Measurements from ENCODE around the gene SH3PXD2A.
A peak's percentile ranks its signal among the peaks of the same experiment; 100 is the strongest.

SH3PXD2A gene

DNA sequence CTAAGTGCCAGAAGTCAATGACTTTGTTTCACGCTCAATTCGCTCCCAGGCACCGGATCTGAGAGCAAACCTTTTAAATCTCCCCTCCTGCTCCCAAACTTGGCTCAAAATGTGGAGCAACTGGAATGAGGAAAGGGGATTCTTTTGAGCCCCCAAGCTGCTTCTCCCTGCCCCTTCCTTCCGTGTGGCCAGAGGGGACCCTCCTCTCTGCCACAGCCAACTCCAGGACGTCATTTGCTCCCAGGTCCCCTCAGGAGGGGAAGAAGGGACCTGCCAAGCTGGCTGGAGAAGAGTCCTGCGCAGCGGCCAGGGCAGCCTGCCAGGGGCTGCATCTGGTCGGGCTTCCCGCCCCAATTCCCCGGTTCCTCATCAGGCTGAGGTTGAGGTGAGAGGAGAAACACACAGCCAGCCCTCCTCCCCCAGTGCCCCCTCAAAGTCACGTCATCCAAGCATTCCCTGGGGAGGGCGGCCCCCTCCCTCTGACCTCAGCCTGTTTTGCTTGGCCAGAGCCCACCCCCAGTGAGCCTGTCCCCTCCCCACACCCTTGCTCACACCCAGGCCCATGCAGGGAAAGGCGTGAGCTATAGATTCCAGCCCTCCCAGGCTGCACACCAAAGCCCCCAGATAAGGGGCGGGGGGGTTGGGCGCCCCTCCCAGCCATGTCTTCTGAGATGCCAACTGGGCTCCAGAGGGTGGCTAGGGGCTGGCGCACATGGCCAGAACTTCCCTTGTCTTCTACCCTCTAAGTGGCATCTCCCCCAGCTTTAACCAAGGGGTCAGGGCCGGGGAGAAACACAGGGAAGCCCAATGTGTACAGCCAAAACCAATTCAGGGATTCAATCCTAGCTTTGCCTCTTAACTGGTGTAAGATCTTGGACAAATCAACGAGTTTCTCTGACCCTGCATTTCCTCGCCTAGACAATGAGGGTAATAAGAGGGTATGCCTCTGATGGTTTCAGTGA lies 35.0 kb downstream of the SH3PXD2A start:
- ChIA-PET CTCF (no interaction called here), POLR2A (interaction anchor here (0.7 kb wide), 1 partner anchor 48 kb away, joined by 3 read pairs; no protein-coding TSS in a partner anchor)
- Histone ChIP-seq H3K9me3 (ENCODE audit: control insufficient read depth, insufficient read depth, low read depth, low read length) (no peaks in the 10 kb centered on the region), H3K36me3 (ENCODE audit: control insufficient read depth in 2 of 2, insufficient read depth in 1 of 2, low read length in 2 of 2) (no peaks in the 10 kb centered on the region), H3K27ac (ENCODE audit: extremely low read depth, low read depth, low read length) (no peak overlapping the region; the same call in 1 of the 2 replicates), H3K4me1 (ENCODE audit: control insufficient read depth, insufficient read depth, low read length) (peaks cover 4% of the 10 kb centered on the region; the same call in 1 of the 2 replicates), H3K4me3 (ENCODE audit: low read depth, low read length) (no peak overlapping the region)
- TF ChIP-seq KLF1 (tag by site-specific recombination; IDR thresholded peaks at IDR 0.05) (peak; percentile 96), MYNN (tag by site-specific recombination; IDR thresholded peaks at IDR 0.05; ENCODE audit: borderline replicate concordance) (no peak), ZNF37A (tag by site-specific recombination; IDR thresholded peaks at IDR 0.05) (no peak), GLIS2 (tag by site-specific recombination; IDR thresholded peaks at IDR 0.05) (0 out of 2 replicates have a peak, but pooled peaks have one; percentile 27), ZNF529 (tag by site-specific recombination; IDR thresholded peaks at IDR 0.05; ENCODE audit: insufficient replicate concordance) (no peak), OSR2 (tag by site-specific recombination; IDR thresholded peaks at IDR 0.05) (peak; percentile 19; the same call in 1 of the 2 replicates), ZBTB8A (tag by site-specific recombination; IDR thresholded peaks at IDR 0.05) (0 out of 2 replicates have a peak, but pooled peaks have one; percentile 15), ZNF600 (tag by site-specific recombination; IDR thresholded peaks at IDR 0.05) (peak; percentile 74), ZBTB17 (tag by site-specific recombination; IDR thresholded peaks at IDR 0.05) (no peak), ZEB2 (tag by site-specific recombination; IDR thresholded peaks at IDR 0.05) (0 out of 2 replicates have a peak, but pooled peaks have one; percentile 14), ZNF658 (tag by site-specific recombination; IDR thresholded peaks at IDR 0.05) (no peak), ZNF629 (tag by site-specific recombination; IDR thresholded peaks at IDR 0.05) (no peak)
- TF ChIP-seq, protein P1, sequence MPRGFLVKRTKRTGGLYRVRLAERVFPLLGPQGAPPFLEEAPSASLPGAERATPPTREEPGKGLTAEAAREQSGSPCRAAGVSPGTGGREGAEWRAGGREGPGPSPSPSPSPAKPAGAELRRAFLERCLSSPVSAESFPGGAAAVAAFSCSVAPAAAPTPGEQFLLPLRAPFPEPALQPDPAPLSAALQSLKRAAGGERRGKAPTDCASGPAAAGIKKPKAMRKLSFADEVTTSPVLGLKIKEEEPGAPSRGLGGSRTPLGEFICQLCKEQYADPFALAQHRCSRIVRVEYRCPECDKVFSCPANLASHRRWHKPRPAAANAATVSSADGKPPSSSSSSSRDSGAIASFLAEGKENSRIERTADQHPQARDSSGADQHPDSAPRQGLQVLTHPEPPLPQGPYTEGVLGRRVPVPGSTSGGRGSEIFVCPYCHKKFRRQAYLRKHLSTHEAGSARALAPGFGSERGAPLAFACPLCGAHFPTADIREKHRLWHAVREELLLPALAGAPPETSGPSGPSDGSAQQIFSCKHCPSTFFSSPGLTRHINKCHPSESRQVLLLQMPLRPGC (tag by site-specific recombination; IDR thresholded peaks at IDR 0.05): no peak
- TF ChIP-seq, protein P2, sequence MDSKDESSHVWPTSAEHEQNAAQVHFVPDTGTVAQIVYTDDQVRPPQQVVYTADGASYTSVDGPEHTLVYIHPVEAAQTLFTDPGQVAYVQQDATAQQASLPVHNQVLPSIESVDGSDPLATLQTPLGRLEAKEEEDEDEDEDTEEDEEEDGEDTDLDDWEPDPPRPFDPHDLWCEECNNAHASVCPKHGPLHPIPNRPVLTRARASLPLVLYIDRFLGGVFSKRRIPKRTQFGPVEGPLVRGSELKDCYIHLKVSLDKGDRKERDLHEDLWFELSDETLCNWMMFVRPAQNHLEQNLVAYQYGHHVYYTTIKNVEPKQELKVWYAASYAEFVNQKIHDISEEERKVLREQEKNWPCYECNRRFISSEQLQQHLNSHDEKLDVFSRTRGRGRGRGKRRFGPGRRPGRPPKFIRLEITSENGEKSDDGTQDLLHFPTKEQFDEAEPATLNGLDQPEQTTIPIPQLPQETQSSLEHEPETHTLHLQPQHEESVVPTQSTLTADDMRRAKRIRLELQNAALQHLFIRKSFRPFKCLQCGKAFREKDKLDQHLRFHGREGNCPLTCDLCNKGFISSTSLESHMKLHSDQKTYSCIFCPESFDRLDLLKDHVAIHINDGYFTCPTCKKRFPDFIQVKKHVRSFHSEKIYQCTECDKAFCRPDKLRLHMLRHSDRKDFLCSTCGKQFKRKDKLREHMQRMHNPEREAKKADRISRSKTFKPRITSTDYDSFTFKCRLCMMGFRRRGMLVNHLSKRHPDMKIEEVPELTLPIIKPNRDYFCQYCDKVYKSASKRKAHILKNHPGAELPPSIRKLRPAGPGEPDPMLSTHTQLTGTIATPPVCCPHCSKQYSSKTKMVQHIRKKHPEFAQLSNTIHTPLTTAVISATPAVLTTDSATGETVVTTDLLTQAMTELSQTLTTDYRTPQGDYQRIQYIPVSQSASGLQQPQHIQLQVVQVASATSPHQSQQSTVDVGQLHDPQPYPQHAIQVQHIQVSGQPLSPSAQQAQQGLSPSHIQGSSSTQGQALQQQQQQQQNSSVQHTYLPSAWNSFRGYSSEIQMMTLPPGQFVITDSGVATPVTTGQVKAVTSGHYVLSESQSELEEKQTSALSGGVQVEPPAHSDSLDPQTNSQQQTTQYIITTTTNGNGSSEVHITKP (tag by site-specific recombination; IDR thresholded peaks at IDR 0.05): no peak
- TF ChIP-seq, protein P3, sequence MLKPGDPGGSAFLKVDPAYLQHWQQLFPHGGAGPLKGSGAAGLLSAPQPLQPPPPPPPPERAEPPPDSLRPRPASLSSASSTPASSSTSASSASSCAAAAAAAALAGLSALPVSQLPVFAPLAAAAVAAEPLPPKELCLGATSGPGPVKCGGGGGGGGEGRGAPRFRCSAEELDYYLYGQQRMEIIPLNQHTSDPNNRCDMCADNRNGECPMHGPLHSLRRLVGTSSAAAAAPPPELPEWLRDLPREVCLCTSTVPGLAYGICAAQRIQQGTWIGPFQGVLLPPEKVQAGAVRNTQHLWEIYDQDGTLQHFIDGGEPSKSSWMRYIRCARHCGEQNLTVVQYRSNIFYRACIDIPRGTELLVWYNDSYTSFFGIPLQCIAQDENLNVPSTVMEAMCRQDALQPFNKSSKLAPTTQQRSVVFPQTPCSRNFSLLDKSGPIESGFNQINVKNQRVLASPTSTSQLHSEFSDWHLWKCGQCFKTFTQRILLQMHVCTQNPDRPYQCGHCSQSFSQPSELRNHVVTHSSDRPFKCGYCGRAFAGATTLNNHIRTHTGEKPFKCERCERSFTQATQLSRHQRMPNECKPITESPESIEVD (tag by site-specific recombination; IDR thresholded peaks at IDR 0.05): no peak
- TF ChIP-seq, protein P4, sequence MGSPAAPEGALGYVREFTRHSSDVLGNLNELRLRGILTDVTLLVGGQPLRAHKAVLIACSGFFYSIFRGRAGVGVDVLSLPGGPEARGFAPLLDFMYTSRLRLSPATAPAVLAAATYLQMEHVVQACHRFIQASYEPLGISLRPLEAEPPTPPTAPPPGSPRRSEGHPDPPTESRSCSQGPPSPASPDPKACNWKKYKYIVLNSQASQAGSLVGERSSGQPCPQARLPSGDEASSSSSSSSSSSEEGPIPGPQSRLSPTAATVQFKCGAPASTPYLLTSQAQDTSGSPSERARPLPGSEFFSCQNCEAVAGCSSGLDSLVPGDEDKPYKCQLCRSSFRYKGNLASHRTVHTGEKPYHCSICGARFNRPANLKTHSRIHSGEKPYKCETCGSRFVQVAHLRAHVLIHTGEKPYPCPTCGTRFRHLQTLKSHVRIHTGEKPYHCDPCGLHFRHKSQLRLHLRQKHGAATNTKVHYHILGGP (tag by site-specific recombination; IDR thresholded peaks at IDR 0.05): no peak
- TF ChIP-seq, protein P5, sequence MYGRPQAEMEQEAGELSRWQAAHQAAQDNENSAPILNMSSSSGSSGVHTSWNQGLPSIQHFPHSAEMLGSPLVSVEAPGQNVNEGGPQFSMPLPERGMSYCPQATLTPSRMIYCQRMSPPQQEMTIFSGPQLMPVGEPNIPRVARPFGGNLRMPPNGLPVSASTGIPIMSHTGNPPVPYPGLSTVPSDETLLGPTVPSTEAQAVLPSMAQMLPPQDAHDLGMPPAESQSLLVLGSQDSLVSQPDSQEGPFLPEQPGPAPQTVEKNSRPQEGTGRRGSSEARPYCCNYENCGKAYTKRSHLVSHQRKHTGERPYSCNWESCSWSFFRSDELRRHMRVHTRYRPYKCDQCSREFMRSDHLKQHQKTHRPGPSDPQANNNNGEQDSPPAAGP (tag by site-specific recombination; IDR thresholded peaks at IDR 0.05): peak; percentile 96
- TF ChIP-seq, protein P6, sequence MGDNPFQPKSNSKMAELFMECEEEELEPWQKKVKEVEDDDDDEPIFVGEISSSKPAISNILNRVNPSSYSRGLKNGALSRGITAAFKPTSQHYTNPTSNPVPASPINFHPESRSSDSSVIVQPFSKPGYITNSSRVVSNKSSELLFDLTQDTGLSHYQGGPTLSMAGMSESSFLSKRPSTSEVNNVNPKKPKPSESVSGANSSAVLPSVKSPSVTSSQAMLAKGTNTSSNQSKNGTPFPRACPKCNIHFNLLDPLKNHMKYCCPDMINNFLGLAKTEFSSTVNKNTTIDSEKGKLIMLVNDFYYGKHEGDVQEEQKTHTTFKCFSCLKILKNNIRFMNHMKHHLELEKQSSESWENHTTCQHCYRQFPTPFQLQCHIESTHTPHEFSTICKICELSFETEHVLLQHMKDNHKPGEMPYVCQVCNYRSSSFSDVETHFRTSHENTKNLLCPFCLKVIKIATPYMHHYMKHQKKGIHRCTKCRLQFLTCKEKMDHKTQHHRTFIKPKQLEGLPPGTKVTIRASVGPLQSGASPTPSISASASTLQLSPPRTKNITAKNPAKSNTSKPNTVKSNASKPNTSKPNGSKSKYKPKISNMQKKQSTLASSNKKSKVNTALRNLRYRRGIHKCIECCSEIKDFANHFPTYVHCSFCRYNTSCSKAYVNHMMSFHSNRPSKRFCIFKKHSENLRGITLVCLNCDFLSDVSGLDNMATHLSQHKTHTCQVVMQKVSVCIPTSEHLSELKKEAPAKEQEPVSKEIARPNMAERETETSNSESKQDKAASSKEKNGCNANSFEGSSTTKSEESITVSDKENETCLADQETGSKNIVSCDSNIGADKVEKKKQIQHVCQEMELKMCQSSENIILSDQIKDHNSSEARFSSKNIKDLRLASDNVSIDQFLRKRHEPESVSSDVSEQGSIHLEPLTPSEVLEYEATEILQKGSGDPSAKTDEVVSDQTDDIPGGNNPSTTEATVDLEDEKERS (tag by site-specific recombination; IDR thresholded peaks at IDR 0.05): no peak
- TF ChIP-seq, protein P7, sequence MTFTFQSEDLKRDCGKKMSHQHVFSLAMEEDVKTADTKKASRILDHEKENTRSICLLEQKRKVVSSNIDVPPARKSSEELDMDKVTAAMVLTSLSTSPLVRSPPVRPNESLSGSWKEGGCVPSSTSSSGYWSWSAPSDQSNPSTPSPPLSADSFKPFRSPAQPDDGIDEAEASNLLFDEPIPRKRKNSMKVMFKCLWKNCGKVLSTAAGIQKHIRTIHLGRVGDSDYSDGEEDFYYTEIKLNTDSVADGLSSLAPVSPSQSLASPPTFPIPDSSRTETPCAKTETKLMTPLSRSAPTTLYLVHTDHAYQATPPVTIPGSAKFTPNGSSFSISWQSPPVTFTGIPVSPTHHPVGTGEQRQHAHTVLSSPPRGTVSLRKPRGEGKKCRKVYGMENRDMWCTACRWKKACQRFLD (tag by site-specific recombination; IDR thresholded peaks at IDR 0.05): no peak
- TF ChIP-seq, protein P8, sequence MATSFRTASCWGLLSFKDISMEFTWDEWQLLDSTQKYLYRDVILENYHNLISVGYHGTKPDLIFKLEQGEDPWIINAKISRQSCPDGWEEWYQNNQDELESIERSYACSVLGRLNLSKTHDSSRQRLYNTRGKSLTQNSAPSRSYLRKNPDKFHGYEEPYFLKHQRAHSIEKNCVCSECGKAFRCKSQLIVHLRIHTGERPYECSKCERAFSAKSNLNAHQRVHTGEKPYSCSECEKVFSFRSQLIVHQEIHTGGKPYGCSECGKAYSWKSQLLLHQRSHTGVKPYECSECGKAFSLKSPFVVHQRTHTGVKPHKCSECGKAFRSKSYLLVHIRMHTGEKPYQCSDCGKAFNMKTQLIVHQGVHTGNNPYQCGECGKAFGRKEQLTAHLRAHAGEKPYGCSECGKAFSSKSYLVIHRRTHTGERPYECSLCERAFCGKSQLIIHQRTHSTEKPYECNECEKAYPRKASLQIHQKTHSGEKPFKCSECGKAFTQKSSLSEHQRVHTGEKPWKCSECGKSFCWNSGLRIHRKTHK (tag by site-specific recombination; IDR thresholded peaks at IDR 0.05): no peak
